ENCODE measurements around the gene NRXN2.

Gene NRXN2

DNA sequence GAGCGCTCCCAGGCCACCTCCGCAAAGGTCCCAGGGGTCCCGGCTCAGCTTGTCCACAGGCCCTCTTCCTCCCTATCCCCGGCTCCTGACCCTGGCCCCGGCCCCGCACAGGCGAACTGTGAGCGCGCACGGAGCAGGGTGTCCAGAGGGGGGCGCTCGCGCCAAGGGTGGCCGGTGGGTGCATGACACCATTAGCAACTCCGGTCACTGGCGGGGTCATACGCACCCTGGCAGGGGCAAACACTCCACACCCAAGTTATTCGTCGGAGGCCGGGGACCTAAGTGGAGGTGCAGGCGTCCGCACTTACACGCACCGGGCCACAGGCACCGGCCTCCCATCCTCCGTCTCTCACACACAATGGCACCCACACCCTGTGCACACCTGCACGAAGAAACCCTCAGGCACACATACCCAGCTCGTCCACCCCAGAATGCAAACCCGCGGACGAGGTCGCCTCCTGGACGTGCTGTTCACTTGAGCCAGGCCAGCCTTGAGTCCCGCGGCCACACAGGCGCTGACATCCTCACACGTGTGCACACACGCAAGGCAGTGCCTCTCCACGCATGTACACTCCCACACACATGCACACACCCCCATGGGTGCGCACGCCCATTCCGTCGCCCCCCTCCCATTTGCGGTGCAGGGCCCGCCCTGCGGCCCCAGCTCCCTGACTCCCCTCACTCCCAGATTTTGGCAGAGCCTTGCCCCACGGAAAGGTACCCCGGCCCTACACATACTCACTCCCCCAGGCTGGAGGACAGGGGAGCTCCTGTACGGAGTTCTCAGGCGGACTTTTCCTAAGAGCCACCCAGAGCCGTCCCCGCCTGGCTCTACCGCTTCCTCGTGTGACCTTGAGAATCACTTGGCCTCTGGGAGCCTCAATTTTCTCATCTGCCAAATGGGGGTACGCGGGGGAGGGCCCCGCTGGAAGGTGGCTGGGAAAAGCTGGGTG, 20.9 kb upstream of the NRXN2 start, which contains the start of gene RASGRP2:
TSS of gene RASGRP2 (minus strand) at position 552 of the 953 bp plus-strand sequence. CDS start 1,276 bp downstream, outside the sequence.
- DNase-seq (ENCODE audit: low read depth in 3 of 3) = peak in 2 of 3 experiments; percentile 54 to 65

GRCh38 chr11:64742889-64743590, 20.0 kb upstream of the NRXN2 start:
- peak; percentile 56 to 67 (median 60) for DNase-seq (ENCODE audit: low read depth in 3 of 3)

- no peak for DNase-seq (ENCODE audit: low read depth in 3 of 3)
These were observed 19.3 kb upstream of the NRXN2 start for GRCh38 chr11:64742087-64742888.

- DNase-seq (ENCODE audit: low read depth in 3 of 3) = no peak
These were observed 18.5 kb upstream of the NRXN2 start for GRCh38 chr11:64741375-64742086.

DNA sequence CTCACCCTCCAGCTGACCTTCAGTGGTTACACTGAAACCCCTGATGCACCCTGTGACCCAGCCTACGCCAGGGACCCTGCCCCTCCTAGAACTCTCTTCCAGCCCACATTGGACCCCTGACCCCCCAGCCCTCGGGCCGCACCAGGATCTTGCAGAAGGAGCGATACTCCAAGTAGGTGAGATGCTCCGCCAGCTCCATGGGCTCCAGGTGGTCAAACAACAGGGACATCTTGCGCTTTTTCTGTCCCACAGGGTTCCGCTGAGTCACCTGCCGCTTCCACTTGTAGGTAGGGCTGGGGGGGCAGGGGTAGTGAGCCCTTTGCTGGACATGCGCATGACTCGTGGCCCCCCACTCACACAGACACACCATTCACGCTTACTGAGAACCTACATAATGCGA, 16.9 kb upstream of the NRXN2 start:
- DNase-seq (ENCODE audit: low read depth in 3 of 3) = no peak

DNA sequence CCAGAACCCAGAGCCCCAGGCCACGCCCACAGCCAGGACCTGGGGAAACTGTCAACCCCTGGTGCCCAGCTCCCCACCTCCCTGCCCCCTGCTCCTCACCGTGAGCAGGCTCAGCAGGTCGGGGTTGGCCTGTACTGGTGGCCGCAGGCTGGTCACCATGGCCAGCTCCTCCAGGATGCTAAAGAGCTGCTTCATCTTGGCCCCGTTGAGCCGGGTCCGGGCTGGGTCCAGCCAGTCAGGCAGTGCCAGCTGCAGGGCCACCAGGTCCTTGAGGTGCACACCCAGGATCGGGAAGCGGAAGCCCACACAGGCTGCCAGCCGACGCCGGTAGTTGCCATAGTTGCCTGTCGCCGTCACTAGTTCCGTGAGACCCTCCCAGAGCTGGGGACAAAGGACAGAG, 13.7 kb upstream of the NRXN2 start:
- no peak for DNase-seq (ENCODE audit: low read depth in 3 of 3)

GRCh38 chr11:64735725-64736259, 12.8 kb upstream of the NRXN2 start:
- DNase-seq (ENCODE audit: low read depth in 3 of 3) = no peak

DNA sequence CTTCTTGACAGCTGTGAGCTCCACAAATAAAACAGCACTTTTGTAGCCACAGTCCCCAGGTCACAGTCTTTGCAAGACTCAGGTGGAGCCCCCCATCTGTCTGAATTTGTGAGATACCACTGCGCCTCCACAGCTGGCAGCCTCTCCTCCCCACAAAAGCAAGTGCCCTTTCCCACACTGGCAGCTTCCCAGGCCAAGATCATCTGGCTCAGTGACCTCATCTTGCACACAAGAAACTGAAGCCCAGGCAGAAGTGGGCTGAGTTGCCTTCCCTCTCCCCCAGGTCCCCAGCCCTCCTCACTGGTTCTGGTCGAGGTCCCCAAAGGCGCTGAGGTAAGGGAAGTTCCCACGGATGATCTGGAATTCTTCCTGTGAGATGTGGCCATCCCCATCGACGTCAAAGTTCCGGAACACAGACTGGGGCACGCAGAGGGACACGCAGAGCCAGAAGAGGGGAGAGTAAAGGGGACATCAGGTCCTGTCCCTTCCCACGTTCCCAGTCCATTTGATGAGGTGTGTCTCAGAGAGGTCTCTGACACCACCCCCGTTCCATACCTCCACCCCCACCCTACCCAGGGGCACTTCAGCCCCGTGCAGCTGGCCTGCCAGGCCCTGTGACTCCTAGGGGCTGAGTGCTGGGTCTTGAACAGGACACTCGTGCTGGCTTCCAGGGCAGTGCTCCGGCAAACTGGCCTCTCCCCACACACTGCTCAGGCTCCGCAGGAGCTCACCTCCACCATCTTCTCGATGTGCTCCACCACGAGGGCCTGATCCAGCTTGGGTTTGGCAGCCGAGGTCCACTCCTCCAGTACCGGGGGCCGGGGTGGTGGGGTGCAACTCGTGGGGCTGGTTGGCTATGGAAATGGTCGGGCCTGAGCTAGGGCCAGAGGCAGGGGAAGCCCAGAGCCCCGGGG, 12.1 kb upstream of the NRXN2 start:
- no peak for DNase-seq (ENCODE audit: low read depth in 3 of 3)

GRCh38 chr11:64731601-64732000, 8.6 kb upstream of the NRXN2 start:
- no peak for DNase-seq (ENCODE audit: low read depth in 3 of 3)

DNA sequence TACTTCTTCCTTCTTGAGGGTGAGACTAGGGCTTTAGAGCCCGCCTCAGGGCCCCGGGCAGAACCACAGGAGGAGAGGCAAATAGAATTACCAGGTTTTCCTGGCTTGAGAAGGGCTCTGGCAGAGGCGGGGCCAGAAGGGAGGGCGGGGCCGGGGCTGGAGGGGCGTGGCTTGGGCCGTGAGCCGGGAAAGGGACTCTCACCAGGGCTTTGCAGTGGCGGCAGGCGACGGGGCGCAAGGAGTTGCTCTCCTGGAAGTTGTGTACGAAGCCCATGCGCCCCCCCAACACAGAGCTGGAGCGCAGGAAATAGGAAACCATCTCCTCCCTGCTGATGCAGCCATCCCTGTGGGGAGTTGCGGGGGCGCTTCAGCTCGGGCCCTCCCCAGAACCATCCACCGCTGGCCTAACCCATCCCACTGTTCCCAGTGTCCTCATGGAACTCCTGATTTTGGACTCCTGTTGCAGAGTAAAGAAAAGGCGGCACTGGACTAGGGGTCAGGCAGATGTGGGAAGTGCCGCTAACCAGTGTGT, 6.9 kb upstream of the NRXN2 start:
- peak in 1 of 3 experiments; percentile 40 for DNase-seq (ENCODE audit: low read depth in 3 of 3)

GRCh38 chr11:64728757-64729365, 5.9 kb upstream of the NRXN2 start:
- DNase-seq (ENCODE audit: low read depth in 3 of 3) = no peak

- DNase-seq (ENCODE audit: low read depth in 3 of 3) = no peak
These were observed 4.0 kb upstream of the NRXN2 start for GRCh38 chr11:64726867-64727530.

DNA sequence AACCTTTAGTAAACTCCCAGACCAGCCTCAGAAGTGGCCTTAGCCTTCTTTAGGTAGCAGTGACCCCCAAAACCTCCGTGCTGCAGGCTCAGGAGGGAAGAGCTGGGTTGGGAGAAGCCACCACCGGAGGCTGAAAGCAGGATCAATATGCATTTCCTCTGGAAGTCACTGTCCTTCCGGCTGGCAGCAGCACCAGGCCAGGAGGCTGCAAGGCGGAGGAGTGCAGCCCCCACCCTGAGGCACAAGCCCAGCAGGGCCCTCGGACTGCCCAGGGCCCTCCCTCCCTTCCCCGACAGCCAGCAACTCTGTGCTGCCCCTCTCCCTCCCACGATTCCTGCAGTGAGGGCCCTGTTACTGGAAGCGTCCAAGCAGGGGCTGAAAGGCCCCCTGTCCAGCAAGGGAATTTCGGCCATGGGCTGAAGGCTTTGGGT, 3.2 kb upstream of the NRXN2 start:
- DNase-seq (ENCODE audit: low read depth in 3 of 3) = no peak

GRCh38 chr11:64724863-64725532, 2.0 kb upstream of the NRXN2 start:
- DNase-seq (ENCODE audit: low read depth in 3 of 3) = no peak

DNA sequence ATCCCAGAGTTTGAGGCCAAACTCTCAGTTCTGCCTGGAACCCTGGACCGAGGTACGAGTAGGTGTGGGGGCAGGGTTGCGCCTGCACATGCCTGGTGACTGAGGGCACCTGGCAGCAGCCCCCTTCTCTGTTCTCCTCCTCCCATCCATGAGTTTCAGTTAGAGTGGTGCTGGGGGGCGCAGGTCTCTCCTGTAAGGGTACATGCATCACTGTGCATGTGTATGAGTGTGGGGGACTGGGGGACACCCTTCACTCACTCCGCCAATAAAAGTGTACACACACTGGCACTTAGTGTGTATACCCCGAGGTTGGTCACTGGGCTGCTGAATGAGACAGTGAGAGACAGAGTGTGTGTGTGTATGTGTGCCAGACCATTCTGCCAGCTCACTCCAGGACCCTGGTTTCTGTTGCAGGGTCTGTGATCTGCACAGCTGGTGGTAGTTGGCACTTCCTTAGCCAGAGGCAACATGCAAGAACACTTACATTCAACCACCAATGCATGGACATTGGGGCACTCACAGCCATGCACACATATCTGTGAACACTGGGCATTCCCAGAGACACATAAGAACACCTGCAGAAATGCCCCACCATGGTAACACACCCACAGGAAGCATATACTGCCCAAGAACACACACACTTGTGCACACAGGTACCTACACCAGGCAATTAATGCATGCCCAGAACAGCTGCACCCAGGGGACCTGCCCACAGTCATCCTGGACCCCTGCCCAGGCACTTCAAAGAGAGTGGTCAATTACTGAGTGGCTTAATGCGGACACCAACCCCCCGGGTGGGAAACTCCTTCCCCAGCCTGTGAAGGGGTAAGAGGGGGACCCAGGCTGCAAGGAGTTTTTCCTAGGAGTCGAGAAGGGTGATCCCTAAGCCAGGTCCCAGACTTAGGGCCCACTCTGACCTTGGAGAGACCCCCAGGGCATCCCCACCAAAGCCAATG, 1.2 kb upstream of the NRXN2 start:
- no peak for DNase-seq (ENCODE audit: low read depth in 3 of 3)

GRCh38 chr11:64722141-64723065, 594 bp downstream of the NRXN2 start:
- no peak for DNase-seq (ENCODE audit: low read depth in 3 of 3)
